ENCODE data around the gene STXBP3. TPM values are rescaled to one million over a fixed set of nuclear protein-coding genes. Genes with fewer than 3 reads are reported as not detected.

Gene STXBP3
- total RNA-seq, 1 donor from 2014 or later, result 28.2 TPM

GRCh38 chr1:108848806-108849205 lies 102.3 kb downstream of the STXBP3 start:
- H3K4me1 ChIP-seq (ENCODE audit: control insufficient read depth in 3 of 3, insufficient read depth in 3 of 3, low read length in 3 of 3), result no peaks in the 10 kb centered on the region
- H3K9ac ChIP-seq (ENCODE audit: low read depth in 1 of 3, low read length in 3 of 3), result no peak overlapping the region
- no peaks in the 10 kb centered on the region for H3K9me3 ChIP-seq (ENCODE audit: control insufficient read depth in 3 of 3, low read length in 3 of 3)
- H3K4me3 ChIP-seq (ENCODE audit: low read length in 3 of 3), result no peak overlapping the region
- no peaks in the 10 kb centered on the region for H3K27me3 ChIP-seq (ENCODE audit: control insufficient read depth in 3 of 3, insufficient read depth in 3 of 3, low read length in 3 of 3)
- no peak overlapping the region for H3K27ac ChIP-seq (ENCODE audit: low read depth, low read length)
- no peaks in the 10 kb centered on the region for H3K36me3 ChIP-seq (ENCODE audit: control insufficient read depth in 3 of 3, insufficient read depth in 3 of 3, low read length in 3 of 3)

GRCh38 chr1:108850929-108851328 lies 104.5 kb downstream of the STXBP3 start:
- H3K27ac ChIP-seq (ENCODE audit: low read depth, low read length), result no peak overlapping the region
- no peaks in the 10 kb centered on the region for H3K4me1 ChIP-seq (ENCODE audit: control insufficient read depth in 3 of 3, insufficient read depth in 3 of 3, low read length in 3 of 3)
- no peaks in the 10 kb centered on the region for H3K36me3 ChIP-seq (ENCODE audit: control insufficient read depth in 3 of 3, insufficient read depth in 3 of 3, low read length in 3 of 3)
- H3K4me3 ChIP-seq (ENCODE audit: low read length in 3 of 3), result no peak overlapping the region
- no peaks in the 10 kb centered on the region for H3K27me3 ChIP-seq (ENCODE audit: control insufficient read depth in 3 of 3, insufficient read depth in 3 of 3, low read length in 3 of 3)
- no peak overlapping the region for H3K9ac ChIP-seq (ENCODE audit: low read depth in 1 of 3, low read length in 3 of 3)
- H3K9me3 ChIP-seq (ENCODE audit: control insufficient read depth in 3 of 3, low read length in 3 of 3), result no peaks in the 10 kb centered on the region

GRCh38 chr1:108851567-108851966 lies 105.1 kb downstream of the STXBP3 start:
- Histone ChIP-seq H3K36me3 (ENCODE audit: control insufficient read depth in 3 of 3, insufficient read depth in 3 of 3, low read length in 3 of 3) (no peaks in the 10 kb centered on the region), H3K4me3 (ENCODE audit: low read length in 3 of 3) (no peak overlapping the region), H3K9ac (ENCODE audit: low read depth in 1 of 3, low read length in 3 of 3) (peak overlapping the region in 1 of 3 donors; percentile 23), H3K9me3 (ENCODE audit: control insufficient read depth in 3 of 3, low read length in 3 of 3) (no peaks in the 10 kb centered on the region), H3K27ac (ENCODE audit: low read depth, low read length) (peak overlapping the region; percentile 36), H3K27me3 (ENCODE audit: control insufficient read depth in 3 of 3, insufficient read depth in 3 of 3, low read length in 3 of 3) (no peaks in the 10 kb centered on the region), H3K4me1 (ENCODE audit: control insufficient read depth in 3 of 3, insufficient read depth in 3 of 3, low read length in 3 of 3) (no peaks in the 10 kb centered on the region)

- H3K27me3 ChIP-seq (ENCODE audit: control insufficient read depth in 3 of 3, insufficient read depth in 3 of 3, low read length in 3 of 3), result no peaks in the 10 kb centered on the region
- no peaks in the 10 kb centered on the region for H3K9me3 ChIP-seq (ENCODE audit: control insufficient read depth in 3 of 3, low read length in 3 of 3)
- peak overlapping the region in 1 of 3 donors; percentile 23 for H3K9ac ChIP-seq (ENCODE audit: low read depth in 1 of 3, low read length in 3 of 3)
- H3K4me3 ChIP-seq (ENCODE audit: low read length in 3 of 3), result peak overlapping the region in 1 of 3 donors; percentile 25
- peak overlapping the region; percentile 36 for H3K27ac ChIP-seq (ENCODE audit: low read depth, low read length)
- no peaks in the 10 kb centered on the region for H3K4me1 ChIP-seq (ENCODE audit: control insufficient read depth in 3 of 3, insufficient read depth in 3 of 3, low read length in 3 of 3)
- H3K36me3 ChIP-seq (ENCODE audit: control insufficient read depth in 3 of 3, insufficient read depth in 3 of 3, low read length in 3 of 3), result no peaks in the 10 kb centered on the region
Measured at GRCh38 chr1:108852221-108852975, 105.9 kb downstream of the STXBP3 start.

GRCh38 chr1:108854221-108855019 lies 107.9 kb downstream of the STXBP3 start:
- H3K27ac ChIP-seq (ENCODE audit: low read depth, low read length), result no peak overlapping the region
- peaks cover 0 to 5% (median 3%) of the 10 kb centered on the region in 3 donors for H3K4me1 ChIP-seq (ENCODE audit: control insufficient read depth in 3 of 3, insufficient read depth in 3 of 3, low read length in 3 of 3)
- H3K4me3 ChIP-seq (ENCODE audit: low read length in 3 of 3), result no peak overlapping the region
- H3K36me3 ChIP-seq (ENCODE audit: control insufficient read depth in 3 of 3, insufficient read depth in 3 of 3, low read length in 3 of 3), result no peaks in the 10 kb centered on the region
- no peak overlapping the region for H3K9ac ChIP-seq (ENCODE audit: low read depth in 1 of 3, low read length in 3 of 3)
- H3K9me3 ChIP-seq (ENCODE audit: control insufficient read depth in 3 of 3, low read length in 3 of 3), result no peaks in the 10 kb centered on the region
- no peaks in the 10 kb centered on the region for H3K27me3 ChIP-seq (ENCODE audit: control insufficient read depth in 3 of 3, insufficient read depth in 3 of 3, low read length in 3 of 3)

- H3K27me3 ChIP-seq (ENCODE audit: control insufficient read depth in 3 of 3, insufficient read depth in 3 of 3, low read length in 3 of 3), result no peaks in the 10 kb centered on the region
- no peaks in the 10 kb centered on the region for H3K36me3 ChIP-seq (ENCODE audit: control insufficient read depth in 3 of 3, insufficient read depth in 3 of 3, low read length in 3 of 3)
- H3K27ac ChIP-seq (ENCODE audit: low read depth, low read length), result no peak within 1 kb of the TSS
- H3K9me3 ChIP-seq (ENCODE audit: control insufficient read depth in 3 of 3, low read length in 3 of 3), result no peaks in the 10 kb centered on the region
- H3K4me3 ChIP-seq (ENCODE audit: low read length in 3 of 3), result no peak within 1 kb of the TSS
- H3K9ac ChIP-seq (ENCODE audit: low read depth in 1 of 3, low read length in 3 of 3), result no peak within 1 kb of the TSS
- H3K4me1 ChIP-seq (ENCODE audit: control insufficient read depth in 3 of 3, insufficient read depth in 3 of 3, low read length in 3 of 3), result peaks cover 0 to 5% (median 3%) of the 10 kb centered on the region in 3 donors
Measured at GRCh38 chr1:108856994-108857393, 110.5 kb downstream of the STXBP3 start, which contains the start of gene AKNAD1. AKNAD1 (minus strand) TSS chr1:108857094; CDS start chr1:108852664, 4,430 bp downstream.

GRCh38 chr1:108858230-108858950 lies 111.9 kb downstream of the STXBP3 start:
- H3K4me1 ChIP-seq (ENCODE audit: control insufficient read depth in 3 of 3, insufficient read depth in 3 of 3, low read length in 3 of 3), result peaks cover 0 to 5% (median 3%) of the 10 kb centered on the region in 3 donors
- H3K9ac ChIP-seq (ENCODE audit: low read depth in 1 of 3, low read length in 3 of 3), result no peak overlapping the region
- H3K4me3 ChIP-seq (ENCODE audit: low read length in 3 of 3), result peak overlapping the region in 1 of 3 donors; percentile 42
- H3K9me3 ChIP-seq (ENCODE audit: control insufficient read depth in 3 of 3, low read length in 3 of 3), result no peaks in the 10 kb centered on the region
- H3K36me3 ChIP-seq (ENCODE audit: control insufficient read depth in 3 of 3, insufficient read depth in 3 of 3, low read length in 3 of 3), result no peaks in the 10 kb centered on the region
- no peaks in the 10 kb centered on the region for H3K27me3 ChIP-seq (ENCODE audit: control insufficient read depth in 3 of 3, insufficient read depth in 3 of 3, low read length in 3 of 3)
- H3K27ac ChIP-seq (ENCODE audit: low read depth, low read length), result peak overlapping the region; percentile 13

Other genes starting within 250 kb of the STXBP3 start
- gene EEIG2, start 186.6 kb upstream of the STXBP3 start, total RNA-seq, result 15.7 TPM
- gene HENMT1, start 85.6 kb upstream of the STXBP3 start, total RNA-seq, result 21.9 TPM
- gene PRPF38B, start 54.4 kb upstream of the STXBP3 start, total RNA-seq, result 7.3 TPM
- not detected for gene FNDC7, start 33.8 kb upstream of the STXBP3 start, total RNA-seq
- under 0.01 TPM for gene AKNAD1, start 110.4 kb downstream of the STXBP3 start, total RNA-seq
- gene GPSM2, start 130.3 kb downstream of the STXBP3 start, total RNA-seq, result 67.3 TPM
- gene CLCC1, start 216.8 kb downstream of the STXBP3 start, total RNA-seq, result 23.5 TPM

All from skeletal muscle tissue (tissue), 4 donors.